Measurements from ENCODE around the gene ZNF628. TPM values are rescaled to one million over a fixed set of nuclear protein-coding genes. Genes with fewer than 3 reads are reported as not detected.

The ZNF628 gene
- total RNA-seq, 1 experiment from 2014 or later, result 12.3 TPM

- Histone ChIP-seq H3K27me3 (replicated peaks; ENCODE audit: control insufficient read depth, insufficient read depth, low read length) (no peaks in the 10 kb centered on the region), H3K4me3 (ENCODE audit: low read depth, low read length) (no peak overlapping the region), H3K9me3 (no peaks in the 10 kb centered on the region), H3K4me1 (peaks cover 7% of the 10 kb centered on the region; the same call in 1 of the 2 replicates), H3K36me3 (ENCODE audit: control insufficient read depth, insufficient read depth, low read length) (no peaks in the 10 kb centered on the region)
- DNase-seq, result no peak
- ChIA-PET POLR2A (no interaction called here), CTCF (interaction anchor here (0.6 to 1.5 kb wide), 3 partner anchors 12 to 30 kb away, joined by 3 to 5 read pairs (median 3); partner anchors contain the start of genes ISOC2 and ZNF628)
- no TSS peak for BruUV-seq (replicated peaks)
- Mint-ChIP-seq H3K27me3 (ENCODE audit: insufficient read depth, unreplicated experiment) (no peaks in the 10 kb centered on the region), H3K27ac (ENCODE audit: unreplicated experiment) (no peak overlapping the region), H3K9me3 (ENCODE audit: unreplicated experiment) (no peaks in the 10 kb centered on the region), H3K4me3 (ENCODE audit: unreplicated experiment) (no peak overlapping the region), H3K36me3 (ENCODE audit: insufficient read depth, unreplicated experiment) (peaks cover 17% of the 10 kb centered on the region), H3K4me1 (ENCODE audit: low read depth, unreplicated experiment) (peaks cover 7% of the 10 kb centered on the region)
- intact Hi-C loops (cut with micrococcal nuclease; ENCODE audit: unreplicated experiment), result no loop called here
- no peak for TF ChIP-seq CTCF (IDR thresholded peaks at IDR 0.05; ENCODE audit: insufficient read depth in 1 of 2, low read depth in 1 of 2, low read length in 1 of 2, severe bottlenecking in 1 of 2, unreplicated experiment in 1 of 2)
These were observed 15.3 kb downstream of the ZNF628 start for GRCh38 chr19:55491546-55492360.

GRCh38 chr19:55492362-55492944 lies 16.0 kb downstream of the ZNF628 start:
- no peaks in the 10 kb centered on the region for H3K27me3 ChIP-seq (replicated peaks; ENCODE audit: control insufficient read depth, insufficient read depth, low read length)
- no peak overlapping the region for H3K27ac Mint-ChIP-seq (ENCODE audit: unreplicated experiment)
- CTCF ChIA-PET, result interaction anchor here (1.5 kb wide), 1 partner anchor 11 kb away, joined by 5 read pairs; no protein-coding TSS in a partner anchor

More at GRCh38 chr19:55492362-55492944, 16.0 kb downstream of the ZNF628 start:
- Histone ChIP-seq H3K36me3 (ENCODE audit: control insufficient read depth, insufficient read depth, low read length) (no peaks in the 10 kb centered on the region), H3K4me3 (ENCODE audit: low read depth, low read length) (no peak overlapping the region), H3K9me3 (no peaks in the 10 kb centered on the region), H3K4me1 (peaks cover 7% of the 10 kb centered on the region; the same call in 1 of the 2 replicates)
- no TSS peak for BruUV-seq (replicated peaks)
- H3K36me3 Mint-ChIP-seq (ENCODE audit: insufficient read depth, unreplicated experiment), result peaks cover 17% of the 10 kb centered on the region
- POLR2A ChIA-PET, result no interaction called here
- TF ChIP-seq CTCF (IDR thresholded peaks at IDR 0.05; ENCODE audit: insufficient read depth in 1 of 2, low read depth in 1 of 2, low read length in 1 of 2, severe bottlenecking in 1 of 2, unreplicated experiment in 1 of 2), result no peak
- H3K9me3 Mint-ChIP-seq (ENCODE audit: unreplicated experiment), result no peaks in the 10 kb centered on the region
- H3K27me3 Mint-ChIP-seq (ENCODE audit: insufficient read depth, unreplicated experiment), result no peaks in the 10 kb centered on the region
- DNase-seq, result no peak
- peaks cover 7% of the 10 kb centered on the region for H3K4me1 Mint-ChIP-seq (ENCODE audit: low read depth, unreplicated experiment)
- intact Hi-C loops (cut with micrococcal nuclease; ENCODE audit: unreplicated experiment), result no loop called here
- no peak overlapping the region for H3K4me3 Mint-ChIP-seq (ENCODE audit: unreplicated experiment)
